Mucosa of descending colon (tissue), 3 donors: Measurements from ENCODE around the gene SMNDC1. TPM values are rescaled to one million over a fixed set of nuclear protein-coding genes. Genes with fewer than 3 reads are reported as not detected.
A peak's percentile ranks its signal among the peaks of the same experiment; 100 is the strongest.

Experiments
- ATAC-seq: fragments of 200-7000 bp; cut with Tn5 transposase; one replicate; pipeline ENCODE4 v1.9.1; 2020; ENCODE audit warnings: mild to moderate bottlenecking, moderate library complexity
- DNase-seq, 3 donors: peaks; one replicate each; pipeline ENCODE4 v3.0.0-alpha.2; 2020
- H3K36me3 ChIP-seq: fragments of 200-600 bp; one replicate; pipeline ENCODE4 v1.8.0; 2021; ENCODE audit warnings: low read depth, mild to moderate bottlenecking
- H3K4me1 ChIP-seq: fragments of 200-600 bp; one replicate; pipeline ENCODE4 v1.8.0; 2021; ENCODE audit warnings: low read depth, mild to moderate bottlenecking
- H3K4me3 ChIP-seq: fragments of 200-600 bp; one replicate; pipeline ENCODE4 v1.8.0; 2021; ENCODE audit warnings: mild to moderate bottlenecking
- H3K9me3 ChIP-seq: fragments of 200-600 bp; one replicate; pipeline ENCODE4 v1.8.0; 2021; ENCODE audit warnings: mild to moderate bottlenecking
- CTCF ChIP-seq: fragments of 200-600 bp; IDR thresholded peaks from one replicate; pipeline ENCODE4 v1.8.0; 2022; ENCODE audit warnings: antibody characterized with exemption, mild to moderate bottlenecking
- intact Hi-C, 2 donors: fragments of 100-400 bp; cut with DNase I in 1 of 2; cut with micrococcal nuclease in 1 of 2; formaldehyde crosslinking; loops; one replicate each; pipeline versions ENCODE4 v1.11.0 to v1.11.1; 2022; cut with DNase I, micrococcal nuclease
- total RNA-seq, 3 donors: library from RNA; stranded (reverse); fragmentation: NEBNext Ultra II Directional in 2 of 3; extraction: Animal tissue kit (Norgen Biotek cat#: 25700) in 2 of 3; gene quantifications; one replicate each; pipeline versions ENCODE4 v1.2.1 to v1.2.4, GENCODE V29; 2021 to 2023
- donor health status: DM: no; HTN: no; CAD: no; lungs with moderate emphysema.
- donor health status: DM: no; HTN: no; CAD: no.
- donor health status: DM: no; HTN: yes; CAD: no.

SMNDC1 gene
- total RNA-seq, 3 donors from 2014 or later: 19.3 to 30.1 (median 24.8) TPM

GRCh38 chr10:110268971-110269370 is 35.7 kb downstream of the SMNDC1 start:
- TF ChIP-seq CTCF: no peak
- Histone ChIP-seq H3K4me3 (no peak overlapping the region), H3K9me3 (no peaks in the 10 kb centered on the region), H3K4me1 (peaks cover 15% of the 10 kb centered on the region), H3K36me3 (no peaks in the 10 kb centered on the region)
- intact Hi-C loops: no loop called here
- DNase-seq (peak in 1 of 3 donors; percentile 16), ATAC-seq (no peak)

GRCh38 chr10:110268442-110268841 is 36.3 kb downstream of the SMNDC1 start:
- TF ChIP-seq CTCF: no peak
- ATAC-seq (no peak), DNase-seq (no peak)
- no peaks in the 10 kb centered on the region for H3K9me3 ChIP-seq
- H3K36me3 ChIP-seq: no peaks in the 10 kb centered on the region
- H3K4me1 ChIP-seq: peaks cover 15% of the 10 kb centered on the region
- intact Hi-C loops: no loop called here
- no peak overlapping the region for H3K4me3 ChIP-seq

GRCh38 chr10:110267276-110267675 is 37.4 kb downstream of the SMNDC1 start:
- intact Hi-C loops: no loop called here

GRCh38 chr10:110265573-110266193 is 39.0 kb downstream of the SMNDC1 start:
- H3K36me3 ChIP-seq: no peaks in the 10 kb centered on the region
- H3K9me3 ChIP-seq: no peaks in the 10 kb centered on the region
- intact Hi-C loops: no loop called here
- no peak overlapping the region for H3K4me3 ChIP-seq
- DNase-seq (no peak), ATAC-seq (no peak)
- H3K4me1 ChIP-seq: peaks cover 15% of the 10 kb centered on the region
- no peak for TF ChIP-seq CTCF

More at GRCh38 chr10:110267276-110267675, 37.4 kb downstream of the SMNDC1 start:
- Histone ChIP-seq H3K4me3 (no peak overlapping the region), H3K9me3 (no peaks in the 10 kb centered on the region), H3K4me1 (peaks cover 15% of the 10 kb centered on the region), H3K36me3 (no peaks in the 10 kb centered on the region)
- no peak for DNase-seq
- no peak for TF ChIP-seq CTCF
- no peak for ATAC-seq

GRCh38 chr10:110263164-110263563 is 41.6 kb downstream of the SMNDC1 start:
- DNase-seq (no peak), ATAC-seq (no peak)
- intact Hi-C loops: no loop called here
- no peak for TF ChIP-seq CTCF
- no peaks in the 10 kb centered on the region for H3K36me3 ChIP-seq
- no peak overlapping the region for H3K4me3 ChIP-seq
- no peaks in the 10 kb centered on the region for H3K9me3 ChIP-seq
- no peaks in the 10 kb centered on the region for H3K4me1 ChIP-seq
